Keratinocyte (primary cell): Measurements from ENCODE around the gene MROH2A.

Experiments used
- CTCF ChIP-seq, 3 experiments: IDR thresholded peaks in 1 of 3; conservative IDR thresholded peaks in 1 of 3; optimal IDR thresholded peaks in 1 of 3; 2 replicates in 2 of 3; 3 replicates in 1 of 3; pipeline versions ENCODE3 to v1.5.1; 2011; ENCODE audit warnings: low read length in 3 of 3, mild to moderate bottlenecking in 3 of 3, moderate library complexity in 2 of 3, control low read depth in 1 of 3, inconsistent platforms in 1 of 3; ENCODE audit not compliant: insufficient read depth in 2 of 3; ENCODE audit errors: extremely low read depth in 1 of 3
- EZH2 ChIP-seq: IDR thresholded peaks from one replicate; pipeline ENCODE4 v1.6.1; 2012; ENCODE audit warnings: inconsistent platforms, mild to moderate bottlenecking, low read length, moderate library complexity

- TF ChIP-seq CTCF (optimal IDR thresholded peaks at IDR 0.05 in 1 of 3, IDR thresholded peaks at IDR 0.05 in 1 of 3, conservative IDR thresholded peaks at IDR 0.05 in 1 of 3; ENCODE audit: extremely low read depth in 1 of 3, insufficient read depth in 2 of 3, low read length in 3 of 3) (no peak), EZH2 (no peak)
These were observed 15.5 kb downstream of the MROH2A start for GRCh38 chr2:233793465-233794127.
